ENCODE results near the gene GRIK4.

DNA sequence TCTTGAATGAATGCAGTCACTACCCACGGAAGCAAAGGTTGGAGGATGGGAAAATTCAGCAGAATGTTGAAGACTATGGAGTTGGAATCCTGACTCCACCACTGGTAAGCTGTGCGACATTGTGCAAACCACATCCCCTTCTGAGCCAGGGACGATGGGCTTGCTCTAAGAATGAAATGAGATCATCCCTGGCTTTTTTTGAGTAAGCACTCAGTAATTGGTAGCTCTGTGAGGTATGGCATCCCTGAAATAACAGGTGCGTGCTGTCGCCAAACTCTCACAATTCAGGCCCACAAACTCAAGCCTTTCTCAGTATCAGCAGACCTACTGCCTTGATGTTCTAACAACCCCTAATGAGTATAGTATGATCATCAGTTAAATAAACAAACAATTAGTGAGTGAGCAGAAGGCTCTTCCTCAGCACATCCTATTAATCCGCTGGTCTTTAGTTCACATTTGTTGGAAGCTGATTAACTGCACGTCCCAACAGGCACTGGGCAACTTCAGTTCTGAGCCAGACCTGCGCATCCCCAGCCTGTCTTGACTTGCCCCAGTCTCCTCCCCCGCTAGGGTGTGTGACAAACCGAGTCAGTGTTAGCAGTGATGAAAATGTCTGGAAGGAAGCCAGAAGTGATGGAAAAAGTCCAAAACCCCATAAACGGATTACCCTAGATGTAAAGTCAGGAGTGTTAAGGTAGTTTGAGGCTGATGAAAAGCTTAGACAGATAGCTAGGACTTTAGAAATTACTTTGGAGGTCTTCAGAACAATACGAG lies 235.5 kb downstream of the GRIK4 start:
- TF ChIP-seq, protein P1, sequence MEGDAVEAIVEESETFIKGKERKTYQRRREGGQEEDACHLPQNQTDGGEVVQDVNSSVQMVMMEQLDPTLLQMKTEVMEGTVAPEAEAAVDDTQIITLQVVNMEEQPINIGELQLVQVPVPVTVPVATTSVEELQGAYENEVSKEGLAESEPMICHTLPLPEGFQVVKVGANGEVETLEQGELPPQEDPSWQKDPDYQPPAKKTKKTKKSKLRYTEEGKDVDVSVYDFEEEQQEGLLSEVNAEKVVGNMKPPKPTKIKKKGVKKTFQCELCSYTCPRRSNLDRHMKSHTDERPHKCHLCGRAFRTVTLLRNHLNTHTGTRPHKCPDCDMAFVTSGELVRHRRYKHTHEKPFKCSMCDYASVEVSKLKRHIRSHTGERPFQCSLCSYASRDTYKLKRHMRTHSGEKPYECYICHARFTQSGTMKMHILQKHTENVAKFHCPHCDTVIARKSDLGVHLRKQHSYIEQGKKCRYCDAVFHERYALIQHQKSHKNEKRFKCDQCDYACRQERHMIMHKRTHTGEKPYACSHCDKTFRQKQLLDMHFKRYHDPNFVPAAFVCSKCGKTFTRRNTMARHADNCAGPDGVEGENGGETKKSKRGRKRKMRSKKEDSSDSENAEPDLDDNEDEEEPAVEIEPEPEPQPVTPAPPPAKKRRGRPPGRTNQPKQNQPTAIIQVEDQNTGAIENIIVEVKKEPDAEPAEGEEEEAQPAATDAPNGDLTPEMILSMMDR (IDR thresholded peaks at IDR 0.05): no peak
- no peak for TF ChIP-seq EZH2 (IDR thresholded peaks at IDR 0.05; ENCODE audit: borderline replicate concordance, insufficient read depth, low read depth, low read length, poor library complexity, severe bottlenecking)
